HG03039 (cell line): Measurements from ENCODE around the gene ZC3H7A.
"Not testable (repeated sequence)": the region's sequence is repeated elsewhere in the genome, so short reads cannot be mapped to it uniquely, and the experiment has no call there.

ENCODE experiments used
- ATAC-seq: cut with Tn5 transposase; IDR thresholded peaks from one replicate; pipeline ENCODE4 v1.9.1; 2021; ENCODE audit warnings: mild to moderate bottlenecking, moderate library complexity; ENCODE audit not compliant: unreplicated experiment

ZC3H7A gene

DNA sequence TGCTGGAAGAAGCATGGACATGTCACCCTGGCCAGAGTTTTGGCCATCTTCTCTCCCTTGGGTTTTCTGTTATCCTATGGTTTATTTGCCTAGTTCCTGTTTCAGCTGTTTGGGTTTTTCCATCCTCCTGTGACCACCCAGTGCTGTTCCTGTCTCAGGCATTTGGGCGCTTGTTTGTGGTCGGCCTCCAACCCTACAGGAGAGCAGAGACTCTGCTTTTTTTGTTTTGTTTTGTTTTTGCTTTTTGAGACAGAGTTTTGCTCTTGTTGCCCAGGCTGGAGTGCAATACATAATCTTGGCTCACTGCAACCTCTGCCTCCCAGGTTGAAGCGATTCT is 3.3 kb upstream of the ZC3H7A start:
- no peak for ATAC-seq

DNA sequence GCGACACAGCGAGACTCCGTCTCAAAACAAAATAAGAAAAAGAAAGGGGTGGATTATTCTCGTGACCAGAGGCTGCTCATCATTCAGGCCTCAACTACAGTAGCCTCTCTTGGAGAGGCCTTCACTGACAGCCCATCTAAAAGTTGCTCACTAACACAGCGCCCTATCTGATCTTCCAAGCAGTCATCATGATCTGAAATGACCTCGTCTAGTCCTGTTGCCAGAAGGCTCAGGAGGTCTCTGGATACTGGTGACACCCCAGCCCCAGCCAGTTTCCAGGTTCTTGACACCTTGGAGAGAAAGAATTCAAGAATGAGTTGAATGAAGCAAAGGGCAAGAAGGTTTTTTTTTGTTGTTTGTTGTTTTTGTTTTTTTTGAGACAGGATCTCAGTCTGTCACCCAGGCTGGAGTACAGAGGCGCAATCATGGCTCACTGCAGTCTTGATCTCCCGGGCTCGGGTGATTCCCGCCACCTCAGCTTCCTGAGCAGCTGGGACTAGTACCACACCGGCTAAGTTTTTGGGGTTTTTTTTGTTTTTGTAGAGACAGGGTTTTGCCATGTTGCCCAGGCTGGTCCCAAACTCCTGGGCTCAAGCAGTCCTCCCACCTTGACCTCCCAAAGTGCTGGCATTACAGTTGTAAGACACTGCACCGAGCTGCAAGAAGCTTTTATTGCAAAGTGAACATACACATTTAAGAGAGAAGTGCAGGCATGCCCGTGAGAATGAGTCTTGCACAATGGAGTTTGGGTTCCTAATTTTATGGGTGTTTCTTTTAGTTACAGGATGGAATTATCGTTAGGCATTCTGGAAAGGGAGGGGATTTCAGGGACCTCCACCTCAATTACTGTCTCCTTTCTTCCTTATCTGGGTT is 2.7 kb upstream of the ZC3H7A start:
- ATAC-seq, result no peak

DNA sequence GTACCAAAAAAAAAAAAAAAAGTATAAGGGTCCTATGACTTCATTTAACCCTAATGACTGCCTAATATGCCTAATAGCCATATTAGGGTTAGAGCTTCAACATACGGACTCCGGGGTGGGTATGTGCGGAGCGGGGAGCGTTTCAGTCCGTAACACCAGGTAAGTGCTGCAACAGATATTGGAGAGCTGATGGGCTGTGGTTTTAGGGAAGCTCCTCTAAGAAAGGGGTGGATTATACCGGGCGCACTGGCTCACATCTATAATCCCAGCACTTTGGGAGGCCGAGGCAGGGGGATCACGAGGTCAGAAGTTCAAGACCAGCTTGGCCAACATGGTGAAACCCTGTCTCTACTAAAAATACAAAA is 1.9 kb upstream of the ZC3H7A start:
- no peak for ATAC-seq

DNA sequence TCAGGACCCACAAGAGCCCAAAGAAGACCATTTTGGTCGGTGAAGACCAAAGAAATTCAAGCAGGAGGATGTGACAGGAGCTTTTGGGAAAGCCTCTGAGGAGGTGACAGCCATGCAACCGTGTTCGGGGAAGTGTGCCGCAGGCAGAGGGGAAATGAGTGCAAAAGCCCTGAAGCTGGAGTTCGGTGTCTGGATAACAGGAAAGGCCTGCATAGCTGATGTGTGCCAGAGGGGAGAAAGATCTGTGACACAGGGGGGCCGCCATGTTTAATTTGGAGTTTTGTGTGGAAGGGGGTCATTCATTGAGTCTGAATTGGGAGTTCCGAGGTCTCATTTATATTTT is 870 bp upstream of the ZC3H7A start:
- no peak for ATAC-seq

- ATAC-seq, result peak; percentile 11
Observed at GRCh38 chr16:11796227-11797165, 562 bp downstream of the ZC3H7A start.

GRCh38 chr16:11795887-11796226 is 1.2 kb downstream of the ZC3H7A start:
- ATAC-seq, result no peak

GRCh38 chr16:11794996-11795886 is 1.8 kb downstream of the ZC3H7A start:
- no peak for ATAC-seq

DNA sequence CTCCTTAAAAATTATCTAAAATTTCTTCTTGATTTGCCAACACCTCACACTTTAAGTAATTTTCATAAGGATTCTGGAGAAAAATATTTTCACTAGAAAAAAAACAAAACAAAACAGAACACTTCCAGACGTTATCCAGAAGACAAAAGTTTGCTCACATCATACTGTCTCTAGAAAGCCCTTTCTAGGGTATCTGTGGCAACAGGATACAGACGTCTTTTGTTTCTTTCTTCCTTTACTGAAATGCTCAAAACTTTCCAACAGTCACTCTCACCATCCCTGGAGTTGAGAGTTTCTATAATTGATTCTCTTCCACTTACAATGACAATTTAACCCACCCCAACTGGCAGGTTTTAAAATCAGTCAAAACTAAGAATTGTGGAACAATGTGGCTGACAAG is 2.6 kb downstream of the ZC3H7A start:
- no peak for ATAC-seq

DNA sequence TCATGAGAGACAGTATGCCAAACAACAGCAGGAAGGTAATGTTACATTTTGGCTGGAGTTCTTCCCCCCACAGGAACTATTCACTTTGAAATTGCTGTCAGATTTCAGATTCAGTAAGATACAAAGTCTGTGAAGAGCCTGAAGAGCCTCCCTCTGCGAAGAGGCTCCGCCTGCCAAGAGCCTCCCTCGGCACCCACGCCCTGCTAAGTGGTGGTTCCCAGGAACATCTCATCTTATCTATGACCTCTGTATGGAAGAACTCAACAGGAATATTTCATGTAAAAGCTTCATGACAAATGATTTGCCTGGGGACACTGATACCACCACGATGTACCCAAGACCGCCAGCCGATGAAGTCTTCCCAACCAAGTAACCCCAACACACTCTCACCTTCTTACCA is 3.2 kb downstream of the ZC3H7A start:
- no peak for ATAC-seq

DNA sequence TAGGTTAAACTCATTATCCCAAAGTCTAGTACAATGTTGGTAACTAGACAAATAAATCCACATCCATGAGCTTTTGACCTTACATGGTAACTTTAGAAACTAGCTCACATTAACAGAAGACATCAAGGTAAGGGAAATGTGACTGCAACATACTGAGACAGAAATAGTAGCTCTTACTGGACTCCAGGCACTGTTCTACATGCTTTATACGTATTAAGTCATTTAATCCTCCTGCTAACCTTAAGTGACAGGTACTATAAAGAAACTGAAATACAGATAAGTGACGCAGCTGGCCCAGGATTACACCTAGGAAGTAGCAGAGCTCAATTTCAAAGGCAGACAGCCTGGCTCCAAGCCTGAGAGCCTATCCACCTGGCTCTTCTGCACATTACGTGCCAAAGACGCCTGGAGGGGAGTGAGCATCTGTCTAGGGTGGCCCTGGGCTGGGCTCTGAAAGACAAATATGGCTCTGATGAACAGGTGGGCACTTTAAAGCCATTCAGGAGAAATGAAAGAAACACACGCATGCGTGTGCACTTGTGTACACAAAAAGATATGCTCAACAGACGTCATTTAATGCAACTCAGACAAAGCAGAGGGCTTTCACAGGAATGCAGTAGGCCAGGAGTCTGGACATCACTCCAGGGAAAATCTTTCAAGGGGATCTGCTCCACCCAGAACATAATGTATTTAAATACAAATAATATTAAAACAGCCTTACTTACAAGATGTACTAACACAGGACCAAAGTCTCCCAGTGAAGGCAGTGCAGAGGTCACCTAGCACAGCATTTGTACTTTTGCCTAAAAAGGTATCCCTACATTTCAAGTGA is 4.4 kb downstream of the ZC3H7A start:
- no peak for ATAC-seq

- ATAC-seq, result no peak
Observed at GRCh38 chr16:11791144-11791828, 5.8 kb downstream of the ZC3H7A start.

DNA sequence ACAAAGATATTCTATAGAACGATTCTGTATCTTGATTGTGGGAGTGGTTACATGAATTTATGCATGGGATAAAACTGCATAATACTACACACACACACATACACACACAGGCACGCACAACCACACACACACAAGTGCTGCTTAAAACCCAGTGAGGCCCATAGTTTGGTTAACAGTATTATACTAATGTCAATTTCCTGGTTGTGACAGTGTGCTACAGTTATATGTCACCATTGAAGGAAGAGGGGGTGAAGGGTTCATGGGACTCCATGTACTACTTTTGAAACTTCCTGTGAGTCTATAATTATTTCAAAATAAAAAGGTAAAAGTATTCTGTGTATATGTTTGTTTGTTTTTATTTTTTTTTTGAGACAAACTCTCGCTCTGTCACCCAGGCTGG is 8.1 kb downstream of the ZC3H7A start:
- ATAC-seq, result no peak

DNA sequence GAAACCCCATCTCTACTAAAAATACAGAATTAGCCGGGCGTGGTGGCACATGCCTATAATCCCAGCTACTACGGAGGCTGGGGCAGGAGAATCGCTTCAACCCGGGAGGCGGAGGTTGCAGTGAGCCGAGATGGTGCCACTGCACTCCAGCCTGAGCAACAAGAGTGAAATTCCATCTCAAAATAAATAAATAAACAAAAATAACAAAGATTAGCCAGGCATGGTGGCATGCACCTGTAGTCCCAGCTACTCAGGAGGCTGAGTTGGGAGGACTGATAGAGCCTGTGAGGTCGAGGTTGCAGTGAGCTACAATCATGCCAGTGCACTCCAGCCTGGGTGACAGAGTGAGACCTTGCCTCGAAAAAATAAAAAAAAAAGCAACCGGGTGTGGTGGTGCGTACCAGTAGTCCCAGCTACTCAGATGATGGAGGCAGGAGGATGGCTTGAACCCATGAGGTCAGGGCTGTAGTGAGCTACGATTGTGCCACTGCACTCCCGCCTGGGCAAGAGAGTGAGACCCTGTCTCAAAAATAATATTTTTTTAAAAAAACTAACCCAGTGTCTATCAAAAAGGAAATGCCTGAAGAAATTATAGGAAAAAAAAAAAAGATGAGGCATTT is 12.0 kb downstream of the ZC3H7A start:
- not testable (repeated sequence) for ATAC-seq

GRCh38 chr16:11784381-11784780 is 12.7 kb downstream of the ZC3H7A start:
- not testable (repeated sequence) for ATAC-seq

DNA sequence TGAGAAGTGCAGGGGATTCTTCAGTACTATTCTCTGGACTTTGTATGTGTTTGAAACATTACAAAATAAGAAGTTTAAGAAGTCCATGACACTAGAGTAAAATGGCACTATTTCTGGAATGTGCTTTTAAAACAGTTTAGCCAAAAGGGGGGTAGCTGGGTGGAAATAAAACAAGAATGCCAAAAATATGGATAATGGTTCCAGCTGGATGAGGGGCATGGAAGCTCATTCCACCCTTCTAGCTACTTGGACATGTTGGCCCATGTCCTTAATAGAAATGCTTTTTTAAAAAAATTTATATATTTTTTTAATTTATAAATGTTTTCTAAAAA is 13.1 kb downstream of the ZC3H7A start:
- no peak for ATAC-seq

GRCh38 chr16:11783319-11784037 is 13.6 kb downstream of the ZC3H7A start:
- ATAC-seq, result peak; percentile 47

DNA sequence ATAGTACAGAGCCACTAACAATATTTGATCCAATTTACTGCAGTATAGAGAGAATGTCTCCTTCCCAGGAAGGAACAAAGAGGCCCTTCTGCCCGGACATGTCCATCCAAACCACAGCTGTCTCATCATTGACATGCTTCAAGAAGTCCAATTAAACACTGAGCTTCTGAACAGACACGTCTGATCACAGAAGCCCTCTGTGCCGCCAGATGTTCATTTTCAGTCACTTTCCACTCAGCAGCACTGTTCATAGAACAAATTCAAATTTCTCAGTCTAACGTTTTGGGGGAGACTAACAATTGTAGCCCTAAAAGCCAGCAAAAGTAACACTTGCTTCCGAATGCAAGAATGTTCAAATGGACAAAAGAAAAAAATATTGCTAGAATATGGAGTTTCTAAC is 15.3 kb downstream of the ZC3H7A start:
- ATAC-seq, result no peak

DNA sequence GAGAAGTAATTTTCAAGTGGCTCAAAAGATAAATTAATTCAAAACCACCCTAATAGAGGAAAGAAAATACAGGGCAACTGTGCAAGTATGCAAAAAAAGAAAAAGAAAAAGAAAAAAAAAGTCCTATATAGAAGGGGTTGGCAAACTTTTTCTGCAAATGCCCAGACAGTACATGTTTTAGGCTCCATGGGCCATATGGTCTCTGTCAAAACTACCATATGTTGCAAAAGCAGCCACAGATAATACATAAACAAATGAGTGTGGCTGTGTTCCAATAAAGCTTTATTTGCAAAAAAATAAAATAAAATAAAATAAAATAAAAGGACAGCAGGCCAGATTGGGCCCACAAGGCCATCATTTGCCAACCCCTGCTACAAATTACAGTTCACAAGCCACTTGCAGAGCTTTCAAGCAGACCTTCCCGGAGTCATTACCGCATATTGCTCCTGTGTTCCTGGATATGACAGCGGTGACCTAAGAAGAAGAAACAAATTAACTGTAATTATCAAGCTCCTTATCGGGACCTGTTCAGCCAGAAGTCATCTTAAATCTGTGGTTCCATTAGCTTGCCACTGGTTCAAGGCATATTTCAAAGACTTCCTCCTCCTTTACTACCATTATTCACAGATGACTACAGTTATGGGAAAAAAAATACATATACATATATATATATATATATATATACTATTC is 15.9 kb downstream of the ZC3H7A start:
- ATAC-seq, result no peak
